ENCODE measurements around the gene SLC22A23.

The SLC22A23 gene, protein sequence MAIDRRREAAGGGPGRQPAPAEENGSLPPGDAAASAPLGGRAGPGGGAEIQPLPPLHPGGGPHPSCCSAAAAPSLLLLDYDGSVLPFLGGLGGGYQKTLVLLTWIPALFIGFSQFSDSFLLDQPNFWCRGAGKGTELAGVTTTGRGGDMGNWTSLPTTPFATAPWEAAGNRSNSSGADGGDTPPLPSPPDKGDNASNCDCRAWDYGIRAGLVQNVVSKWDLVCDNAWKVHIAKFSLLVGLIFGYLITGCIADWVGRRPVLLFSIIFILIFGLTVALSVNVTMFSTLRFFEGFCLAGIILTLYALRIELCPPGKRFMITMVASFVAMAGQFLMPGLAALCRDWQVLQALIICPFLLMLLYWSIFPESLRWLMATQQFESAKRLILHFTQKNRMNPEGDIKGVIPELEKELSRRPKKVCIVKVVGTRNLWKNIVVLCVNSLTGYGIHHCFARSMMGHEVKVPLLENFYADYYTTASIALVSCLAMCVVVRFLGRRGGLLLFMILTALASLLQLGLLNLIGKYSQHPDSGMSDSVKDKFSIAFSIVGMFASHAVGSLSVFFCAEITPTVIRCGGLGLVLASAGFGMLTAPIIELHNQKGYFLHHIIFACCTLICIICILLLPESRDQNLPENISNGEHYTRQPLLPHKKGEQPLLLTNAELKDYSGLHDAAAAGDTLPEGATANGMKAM

DNA sequence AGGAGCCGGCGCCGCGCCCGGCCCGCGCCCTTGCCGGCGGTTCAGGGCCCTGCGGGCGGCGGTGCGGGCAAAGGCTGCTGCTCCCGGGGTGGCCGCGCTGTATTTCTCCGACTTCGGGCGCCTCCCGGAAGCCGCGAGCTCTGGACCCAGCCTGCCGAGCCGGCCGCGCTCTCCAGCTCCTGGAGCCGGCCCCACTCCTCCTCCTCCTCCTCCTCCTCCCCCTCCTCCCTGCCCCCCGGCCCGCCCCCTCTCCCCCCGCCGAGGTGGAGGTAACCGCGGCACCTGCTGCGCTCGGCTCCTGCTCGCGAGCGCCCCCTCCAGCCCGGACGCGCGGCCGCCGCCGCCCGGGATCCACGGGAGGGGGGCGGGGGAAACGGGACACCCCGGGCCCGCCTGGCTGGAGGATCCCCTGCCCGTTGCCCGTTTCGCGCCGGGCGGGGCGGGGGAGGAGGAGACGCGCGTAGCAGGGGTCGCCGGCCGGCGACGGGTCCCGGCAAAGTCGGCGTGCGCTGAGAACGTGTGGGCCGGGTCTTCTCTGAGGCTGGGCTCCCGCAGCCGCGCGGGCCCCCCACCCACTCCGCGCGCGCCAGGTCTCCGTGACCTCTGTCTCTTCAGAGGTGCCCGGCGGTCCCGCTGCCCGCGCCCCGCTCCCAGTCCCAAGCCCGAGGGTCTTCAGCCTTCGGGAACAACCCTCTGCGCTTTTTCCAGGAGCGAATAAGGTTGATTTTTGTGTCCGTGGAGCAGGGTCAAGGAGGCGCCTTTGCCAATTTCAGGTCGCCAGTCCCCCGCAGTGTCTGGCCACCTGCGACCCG lies at the start of gene SLC22A23:
TSS of gene SLC22A23 (minus strand) at position 153 of the 812 bp plus-strand sequence. CDS start 491 bp downstream, outside the sequence.
- Histone ChIP-seq H3K27ac (no peak within 1 kb of the TSS), H3K36me3 (ENCODE audit: insufficient read depth, low read length) (no peaks in the 10 kb centered on the region), H3K9me3 (ENCODE audit: low read depth, low read length) (no peaks in the 10 kb centered on the region), H3K4me3 (peak within 1 kb of the TSS; percentile 87), H3K9ac (ENCODE audit: insufficient read length) (peak within 1 kb of the TSS; percentile 69)
- TF ChIP-seq EZH2 (IDR thresholded peaks at IDR 0.05): no peak
- no peak for TF ChIP-seq POLR2AphosphoS5 (IDR thresholded peaks at IDR 0.05; ENCODE audit: borderline replicate concordance, low read depth, low read length)
- no peak for TF ChIP-seq FOXP2 (optimal IDR thresholded peaks at IDR 0.05; ENCODE audit: control extremely low read depth, extremely low read length, insufficient read depth)
- no peak for DNase-seq (ENCODE audit: low read depth, low spot score)

DNA sequence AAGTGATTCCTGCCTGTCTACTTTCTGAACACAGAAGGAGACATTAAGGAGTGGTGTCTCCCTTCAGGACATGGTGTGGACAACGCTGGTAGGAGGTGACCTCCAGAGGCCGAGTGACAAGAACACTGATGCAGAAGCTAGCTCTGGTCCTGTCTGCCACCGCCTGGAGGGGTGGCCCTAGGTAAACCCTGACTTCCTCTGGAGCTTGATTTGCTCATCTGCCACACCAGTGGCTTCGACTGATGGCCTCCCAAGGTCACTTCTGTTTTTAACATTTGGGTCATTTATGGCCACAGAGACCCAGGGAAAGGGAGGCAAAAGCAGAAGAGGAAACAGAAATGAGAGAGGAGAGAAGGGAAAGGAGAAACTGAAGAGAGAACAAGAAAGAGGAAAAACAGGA lies 49.4 kb upstream of the SLC22A23 start:
- H3K9ac ChIP-seq (ENCODE audit: insufficient read length): no peak overlapping the region
- no peak overlapping the region for H3K4me3 ChIP-seq
- H3K9me3 ChIP-seq (ENCODE audit: low read depth, low read length): no peaks in the 10 kb centered on the region
- no peak for DNase-seq (ENCODE audit: low read depth, low spot score)
- TF ChIP-seq EZH2 (IDR thresholded peaks at IDR 0.05) (no peak), POLR2AphosphoS5 (IDR thresholded peaks at IDR 0.05; ENCODE audit: borderline replicate concordance, low read depth, low read length) (no peak), FOXP2 (optimal IDR thresholded peaks at IDR 0.05; ENCODE audit: control extremely low read depth, extremely low read length, insufficient read depth) (no peak)
- H3K27ac ChIP-seq: no peak overlapping the region
- no peaks in the 10 kb centered on the region for H3K36me3 ChIP-seq (ENCODE audit: insufficient read depth, low read length)

DNA sequence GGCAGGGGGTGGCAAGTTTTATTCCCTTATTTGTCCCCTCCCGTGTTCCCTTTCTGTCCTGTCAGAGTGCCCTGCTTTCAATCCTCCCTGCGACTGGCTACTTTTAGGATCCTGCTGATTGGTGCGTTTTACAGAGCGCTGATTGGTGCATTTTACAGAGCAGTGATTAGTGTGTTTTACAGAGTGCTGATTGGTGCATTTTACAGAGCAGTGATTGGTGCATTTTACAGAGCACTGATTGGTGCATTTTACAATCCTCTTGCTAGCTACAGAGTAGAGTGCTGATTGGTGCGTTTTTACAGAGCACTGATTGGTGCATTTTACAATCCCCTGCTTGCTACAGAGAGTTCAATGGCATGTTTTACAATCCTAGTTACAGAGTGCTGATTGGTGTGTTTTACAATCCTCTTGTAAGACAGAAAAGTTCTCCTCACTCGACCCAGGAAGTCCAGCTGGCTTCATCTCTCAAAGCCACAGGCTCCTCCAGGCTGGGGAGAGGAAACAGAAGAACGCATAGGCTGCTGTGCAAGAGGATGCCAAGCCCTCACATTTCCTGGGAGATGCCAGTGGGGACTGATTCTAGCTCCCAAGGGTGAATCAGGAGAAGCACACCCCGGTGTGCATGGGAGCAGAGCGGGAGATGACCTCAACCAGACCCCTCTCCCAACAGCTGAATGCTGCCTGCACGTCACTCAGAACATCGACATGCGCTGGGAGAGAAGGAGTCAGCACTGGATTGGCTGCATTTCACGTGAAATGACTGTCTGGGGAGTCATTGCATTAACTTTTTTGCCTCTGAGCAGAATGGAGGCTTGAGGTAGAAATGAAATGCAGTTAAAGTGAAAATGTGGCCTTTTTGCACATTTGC lies 48.3 kb upstream of the SLC22A23 start:
- no peak for TF ChIP-seq FOXP2 (optimal IDR thresholded peaks at IDR 0.05; ENCODE audit: control extremely low read depth, extremely low read length, insufficient read depth)
- no peak for TF ChIP-seq POLR2AphosphoS5 (IDR thresholded peaks at IDR 0.05; ENCODE audit: borderline replicate concordance, low read depth, low read length)
- no peak for TF ChIP-seq EZH2 (IDR thresholded peaks at IDR 0.05)
- H3K9ac ChIP-seq (ENCODE audit: insufficient read length): no peak overlapping the region
- no peak overlapping the region for H3K27ac ChIP-seq
- DNase-seq (ENCODE audit: low read depth, low spot score): no peak
- no peaks in the 10 kb centered on the region for H3K36me3 ChIP-seq (ENCODE audit: insufficient read depth, low read length)
- H3K4me3 ChIP-seq: no peak overlapping the region
- H3K9me3 ChIP-seq (ENCODE audit: low read depth, low read length): no peaks in the 10 kb centered on the region

DNA sequence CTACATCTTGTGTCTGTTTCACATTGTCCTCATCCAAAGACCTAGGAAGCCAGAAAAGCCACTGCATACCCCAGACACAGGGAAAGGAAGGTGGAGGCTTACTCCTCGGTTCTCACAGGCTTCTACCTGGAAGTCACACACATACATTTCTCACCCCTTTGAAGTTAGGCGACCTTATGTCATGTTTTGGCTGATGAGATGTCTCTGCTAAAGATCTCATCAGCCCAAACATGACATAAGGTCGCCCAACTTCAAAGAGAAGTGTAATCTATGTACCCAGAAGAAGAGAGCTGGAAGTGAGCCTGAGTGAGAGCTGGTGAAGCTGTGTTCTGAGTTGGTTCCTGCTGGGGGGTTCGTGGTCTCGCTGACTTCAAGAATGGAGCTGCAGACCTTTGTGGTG lies 47.5 kb upstream of the SLC22A23 start:
- Histone ChIP-seq H3K36me3 (ENCODE audit: insufficient read depth, low read length) (no peaks in the 10 kb centered on the region), H3K4me3 (no peak overlapping the region), H3K9ac (ENCODE audit: insufficient read length) (no peak overlapping the region), H3K9me3 (ENCODE audit: low read depth, low read length) (no peaks in the 10 kb centered on the region), H3K27ac (no peak overlapping the region)
- TF ChIP-seq FOXP2 (optimal IDR thresholded peaks at IDR 0.05; ENCODE audit: control extremely low read depth, extremely low read length, insufficient read depth): no peak
- no peak for TF ChIP-seq POLR2AphosphoS5 (IDR thresholded peaks at IDR 0.05; ENCODE audit: borderline replicate concordance, low read depth, low read length)
- TF ChIP-seq EZH2 (IDR thresholded peaks at IDR 0.05): no peak
- DNase-seq (ENCODE audit: low read depth, low spot score): no peak

DNA sequence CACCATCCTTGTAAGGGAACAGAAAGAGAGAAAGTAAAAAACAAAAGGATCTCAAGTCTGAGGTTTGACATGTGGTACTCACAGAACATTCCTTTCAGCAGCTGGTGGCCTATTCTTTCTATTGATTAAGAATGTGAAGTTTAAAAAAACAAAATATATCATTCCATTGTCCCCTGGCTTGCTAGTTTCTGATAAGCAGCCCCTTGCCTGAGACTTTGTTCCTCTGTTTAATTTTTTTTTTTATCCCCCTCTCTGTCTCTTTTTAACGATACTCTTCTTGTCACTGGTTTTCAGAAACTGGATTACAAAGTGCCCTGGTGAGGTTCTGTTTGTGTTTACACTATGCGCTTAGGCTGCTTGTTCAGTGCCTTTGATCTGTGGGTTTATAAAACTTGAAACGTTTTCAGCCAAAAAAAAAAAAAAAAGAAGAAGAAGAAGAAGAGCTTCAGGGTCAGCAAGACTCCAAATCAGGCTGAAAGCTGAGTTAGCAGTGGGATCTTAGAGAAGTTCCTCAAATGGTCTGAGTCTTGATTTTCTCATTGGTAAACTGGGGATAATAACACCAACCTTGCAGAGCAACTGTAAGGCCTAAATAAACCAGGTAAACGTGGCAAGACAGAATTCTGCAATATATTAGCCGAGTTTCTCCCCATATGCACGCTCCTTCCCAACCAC lies 45.1 kb upstream of the SLC22A23 start:
- Histone ChIP-seq H3K27ac (peak overlapping the region; percentile 86), H3K36me3 (ENCODE audit: insufficient read depth, low read length) (no peaks in the 10 kb centered on the region), H3K4me3 (peak overlapping the region; percentile 7), H3K9me3 (ENCODE audit: low read depth, low read length) (no peaks in the 10 kb centered on the region), H3K9ac (ENCODE audit: insufficient read length) (peak overlapping the region; percentile 11)
- DNase-seq (ENCODE audit: low read depth, low spot score): no peak
- no peak for TF ChIP-seq POLR2AphosphoS5 (IDR thresholded peaks at IDR 0.05; ENCODE audit: borderline replicate concordance, low read depth, low read length)
- no peak for TF ChIP-seq EZH2 (IDR thresholded peaks at IDR 0.05)
- no peak for TF ChIP-seq FOXP2 (optimal IDR thresholded peaks at IDR 0.05; ENCODE audit: control extremely low read depth, extremely low read length, insufficient read depth)

DNA sequence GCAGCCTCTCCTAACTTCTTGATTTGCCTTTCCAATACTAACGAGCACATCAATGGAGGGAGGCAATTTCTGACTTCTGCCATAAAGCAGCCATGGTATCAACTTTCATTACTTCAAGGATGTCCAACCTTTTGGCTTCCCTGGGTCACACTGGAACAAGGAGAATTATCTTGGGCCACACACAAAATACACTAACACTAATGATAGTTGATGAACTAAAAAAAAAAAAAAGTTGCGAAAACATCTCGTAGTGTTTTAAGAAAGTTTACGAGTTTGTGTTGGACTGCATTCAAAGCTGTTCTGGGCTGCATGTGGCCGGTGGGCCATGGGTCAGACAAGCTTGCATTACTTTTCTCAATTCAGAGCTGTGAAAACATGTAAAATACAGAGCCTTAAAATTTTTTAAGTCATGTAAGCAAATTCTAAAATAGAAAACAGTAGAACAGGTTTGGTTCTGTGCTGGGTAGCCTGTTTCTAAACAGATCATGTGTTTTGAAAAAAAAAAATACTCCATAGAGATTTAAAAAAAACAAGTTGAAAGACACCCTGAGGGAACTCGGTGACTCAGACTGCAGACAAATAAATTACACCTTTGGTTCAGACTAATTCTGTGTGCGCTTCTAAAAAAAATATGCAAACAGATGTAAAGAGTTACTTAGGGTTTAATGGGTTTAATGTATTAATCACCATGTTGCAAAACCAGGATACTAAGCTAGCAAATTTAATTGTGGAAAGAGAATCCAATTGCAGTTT lies 43.6 kb upstream of the SLC22A23 start:
- Histone ChIP-seq H3K27ac (peak overlapping the region; percentile 78), H3K9me3 (ENCODE audit: low read depth, low read length) (no peaks in the 10 kb centered on the region), H3K36me3 (ENCODE audit: insufficient read depth, low read length) (no peaks in the 10 kb centered on the region), H3K9ac (ENCODE audit: insufficient read length) (no peak overlapping the region), H3K4me3 (peak overlapping the region; percentile 30)
- no peak for TF ChIP-seq EZH2 (IDR thresholded peaks at IDR 0.05)
- TF ChIP-seq FOXP2 (optimal IDR thresholded peaks at IDR 0.05; ENCODE audit: control extremely low read depth, extremely low read length, insufficient read depth): no peak
- no peak for TF ChIP-seq POLR2AphosphoS5 (IDR thresholded peaks at IDR 0.05; ENCODE audit: borderline replicate concordance, low read depth, low read length)
- peak; percentile 26 for DNase-seq (ENCODE audit: low read depth, low spot score)

All from SK-N-MC (cell line).